ENCODE measurements around the gene AKAP13. TPM values are rescaled to one million over a fixed set of nuclear protein-coding genes. Genes with fewer than 3 reads are reported as not detected.
A peak's percentile ranks its signal among the peaks of the same experiment; 100 is the strongest.

Gene AKAP13
- total RNA-seq, 3 donors from 2014 or later: 198 to 331 (median 259) TPM

DNA sequence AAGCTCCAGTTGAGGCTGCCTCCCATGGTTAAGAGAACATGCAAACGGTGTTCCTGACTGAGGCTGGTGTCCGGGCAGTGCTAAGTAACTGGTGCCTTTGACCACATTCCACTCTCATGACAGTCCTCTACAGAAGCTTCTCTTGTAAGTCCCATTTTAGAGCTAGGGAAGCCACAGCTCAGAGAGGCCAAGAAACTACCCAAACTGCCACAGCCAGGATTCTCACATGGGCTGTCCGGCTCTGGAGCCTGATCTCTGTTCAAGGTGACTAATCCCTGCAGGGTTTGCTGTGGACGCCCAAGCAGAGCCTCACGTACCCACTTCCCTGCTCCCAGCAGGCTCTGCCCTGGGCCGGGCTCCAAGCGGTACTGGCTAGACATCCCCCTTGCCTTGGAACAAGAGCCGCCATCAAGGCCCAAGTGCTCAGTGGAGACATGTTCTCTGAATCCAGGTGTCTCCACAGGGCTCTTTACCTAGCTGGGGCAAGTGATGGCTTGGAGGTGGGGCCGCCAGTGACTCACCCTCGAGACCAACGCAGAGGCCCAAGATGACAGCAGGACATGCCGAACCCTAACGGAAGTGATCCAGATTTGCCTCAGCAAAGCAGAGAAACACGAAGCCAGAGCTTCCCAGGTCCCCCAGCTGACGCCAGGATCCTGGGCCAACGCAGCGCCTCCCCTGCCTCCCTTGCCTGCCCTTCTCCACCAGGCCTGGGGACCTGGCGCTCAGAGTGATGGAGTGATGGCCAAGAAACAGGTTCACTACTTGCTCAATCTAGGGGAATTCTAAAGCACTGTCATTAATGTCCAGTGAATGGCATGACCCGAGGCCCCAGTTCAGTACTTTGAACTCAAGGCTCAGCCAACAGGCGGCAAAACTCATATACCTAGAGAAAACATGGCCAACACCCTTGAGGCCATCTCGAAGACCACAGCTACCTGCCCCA lies 390.0 kb downstream of the AKAP13 start:
- Histone ChIP-seq H3K27me3 (no peaks in the 10 kb centered on the region), H3K9me3 (no peaks in the 10 kb centered on the region), H3K36me3 (no peaks in the 10 kb centered on the region), H3K27ac (peak overlapping the region; percentile 84 to 98), H3K4me1 (peaks cover 11 to 16% of the 10 kb centered on the region in 2 donors), H3K4me3 (no peak overlapping the region)
- TF ChIP-seq, protein P1, sequence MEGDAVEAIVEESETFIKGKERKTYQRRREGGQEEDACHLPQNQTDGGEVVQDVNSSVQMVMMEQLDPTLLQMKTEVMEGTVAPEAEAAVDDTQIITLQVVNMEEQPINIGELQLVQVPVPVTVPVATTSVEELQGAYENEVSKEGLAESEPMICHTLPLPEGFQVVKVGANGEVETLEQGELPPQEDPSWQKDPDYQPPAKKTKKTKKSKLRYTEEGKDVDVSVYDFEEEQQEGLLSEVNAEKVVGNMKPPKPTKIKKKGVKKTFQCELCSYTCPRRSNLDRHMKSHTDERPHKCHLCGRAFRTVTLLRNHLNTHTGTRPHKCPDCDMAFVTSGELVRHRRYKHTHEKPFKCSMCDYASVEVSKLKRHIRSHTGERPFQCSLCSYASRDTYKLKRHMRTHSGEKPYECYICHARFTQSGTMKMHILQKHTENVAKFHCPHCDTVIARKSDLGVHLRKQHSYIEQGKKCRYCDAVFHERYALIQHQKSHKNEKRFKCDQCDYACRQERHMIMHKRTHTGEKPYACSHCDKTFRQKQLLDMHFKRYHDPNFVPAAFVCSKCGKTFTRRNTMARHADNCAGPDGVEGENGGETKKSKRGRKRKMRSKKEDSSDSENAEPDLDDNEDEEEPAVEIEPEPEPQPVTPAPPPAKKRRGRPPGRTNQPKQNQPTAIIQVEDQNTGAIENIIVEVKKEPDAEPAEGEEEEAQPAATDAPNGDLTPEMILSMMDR (IDR thresholded peaks at IDR 0.05): no peak
- TF ChIP-seq POLR2A (IDR thresholded peaks at IDR 0.05): no peak
- DNase-seq (ENCODE audit: low spot score in 2 of 2): no peak
- intact Hi-C loops (cut with DNase I; ENCODE audit: low total_unique reads): no loop called here

DNA sequence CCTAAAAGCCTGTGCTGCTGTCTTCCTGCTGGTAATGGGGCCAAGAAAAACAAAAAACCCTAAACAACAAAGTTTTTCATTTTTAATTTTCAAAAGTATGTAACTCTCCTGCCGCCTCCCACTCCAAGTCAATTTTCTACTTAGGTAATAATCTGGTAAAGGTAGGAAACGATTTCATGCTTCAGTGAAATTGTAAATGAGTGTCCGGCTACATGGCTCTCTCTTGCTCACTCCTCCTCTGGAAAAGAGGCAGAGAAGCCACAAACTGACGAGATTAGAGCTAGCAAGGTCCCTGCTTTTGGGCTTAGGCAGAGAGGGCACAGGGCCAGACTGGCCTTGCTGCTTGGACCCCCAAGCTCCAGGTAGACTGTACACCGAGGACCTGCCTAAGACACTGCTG lies 390.9 kb downstream of the AKAP13 start:
- H3K36me3 ChIP-seq: no peaks in the 10 kb centered on the region
- peak overlapping the region in 1 of 3 donors; percentile 29 for H3K4me3 ChIP-seq
- peak overlapping the region; percentile 84 to 98 for H3K27ac ChIP-seq
- DNase-seq (ENCODE audit: low spot score in 2 of 2): no peak
- intact Hi-C loops (cut with DNase I; ENCODE audit: low total_unique reads): no loop called here
- H3K27me3 ChIP-seq: no peaks in the 10 kb centered on the region
- no peaks in the 10 kb centered on the region for H3K9me3 ChIP-seq
- no peak for TF ChIP-seq POLR2AphosphoS5 (IDR thresholded peaks at IDR 0.05)
- no peak for TF ChIP-seq POLR2A (IDR thresholded peaks at IDR 0.05)
- TF ChIP-seq, protein P1 (IDR thresholded peaks at IDR 0.05): no peak
- peaks cover 11 to 16% of the 10 kb centered on the region in 2 donors for H3K4me1 ChIP-seq

DNA sequence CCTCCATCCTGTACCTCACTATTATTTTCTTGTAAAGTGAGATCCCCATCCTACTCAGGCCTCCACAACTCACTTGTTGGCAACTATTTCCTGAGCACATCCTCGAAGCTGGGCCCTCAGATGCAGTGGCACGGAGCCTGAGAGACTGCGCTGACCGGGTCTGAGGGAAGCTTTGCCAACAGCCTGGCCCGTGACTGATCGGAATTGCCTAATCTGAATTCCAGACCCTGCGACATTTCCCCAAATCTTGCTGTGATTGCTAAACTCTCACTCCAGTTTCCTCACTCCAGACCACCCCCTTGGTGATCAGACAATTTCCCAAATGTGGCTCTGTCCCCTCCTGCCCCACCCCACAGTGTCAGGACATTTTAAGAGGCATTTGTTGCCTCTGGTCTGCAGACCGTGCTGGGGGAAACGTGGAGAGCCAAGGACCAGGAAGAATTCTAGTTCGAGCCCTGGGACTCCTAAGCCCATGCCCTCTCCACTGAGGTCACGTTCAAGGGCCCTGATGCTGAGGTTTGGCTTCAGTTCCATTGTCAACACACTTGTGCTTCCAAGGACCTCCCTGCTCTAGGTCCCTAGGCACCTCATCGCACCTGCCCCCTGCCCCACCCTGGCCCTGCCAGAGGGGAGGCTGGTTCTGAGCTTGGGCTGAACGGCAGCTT lies 391.5 kb downstream of the AKAP13 start:
- peak; percentile 59 to 63 for DNase-seq (ENCODE audit: low spot score in 2 of 2)
- intact Hi-C loops (cut with DNase I; ENCODE audit: low total_unique reads): no loop called here

GRCh38 chr15:85772668-85773067 lies 392.3 kb downstream of the AKAP13 start:
- Histone ChIP-seq H3K4me1 (peaks cover 11 to 16% of the 10 kb centered on the region in 2 donors), H3K27me3 (no peaks in the 10 kb centered on the region), H3K4me3 (peak overlapping the region in 1 of 3 donors; percentile 29), H3K9me3 (no peaks in the 10 kb centered on the region), H3K27ac (peak overlapping the region; percentile 84 to 98), H3K36me3 (no peaks in the 10 kb centered on the region)
- DNase-seq (ENCODE audit: low spot score in 2 of 2): peak in 1 of 2 donors; percentile 69
- intact Hi-C loops (cut with DNase I; ENCODE audit: low total_unique reads): no loop called here
- TF ChIP-seq, protein P1 (IDR thresholded peaks at IDR 0.05): no peak
- TF ChIP-seq POLR2A (IDR thresholded peaks at IDR 0.05): no peak
- peak in 1 of 3 donors; percentile 12 for TF ChIP-seq POLR2AphosphoS5 (IDR thresholded peaks at IDR 0.05)

More for the DNA sequence above, 391.5 kb downstream of the AKAP13 start:
- peak overlapping the region in 1 of 3 donors; percentile 29 for H3K4me3 ChIP-seq
- no peaks in the 10 kb centered on the region for H3K9me3 ChIP-seq
- H3K27me3 ChIP-seq: no peaks in the 10 kb centered on the region
- peak overlapping the region; percentile 84 to 98 for H3K27ac ChIP-seq
- peak; percentile 51 to 98 (median 82) for TF ChIP-seq POLR2AphosphoS5 (IDR thresholded peaks at IDR 0.05)
- no peak for TF ChIP-seq POLR2A (IDR thresholded peaks at IDR 0.05)
- peaks cover 11 to 16% of the 10 kb centered on the region in 2 donors for H3K4me1 ChIP-seq
- no peaks in the 10 kb centered on the region for H3K36me3 ChIP-seq

GRCh38 chr15:85773249-85773648 lies 392.8 kb downstream of the AKAP13 start:
- Histone ChIP-seq H3K27ac (peak overlapping the region; percentile 84 to 98), H3K36me3 (no peaks in the 10 kb centered on the region), H3K4me3 (no peak overlapping the region), H3K4me1 (peaks cover 11 to 16% of the 10 kb centered on the region in 2 donors), H3K9me3 (no peaks in the 10 kb centered on the region), H3K27me3 (no peaks in the 10 kb centered on the region)
- TF ChIP-seq, protein P1 (IDR thresholded peaks at IDR 0.05): no peak
- TF ChIP-seq POLR2A (IDR thresholded peaks at IDR 0.05) (no peak), POLR2AphosphoS5 (IDR thresholded peaks at IDR 0.05) (no peak)
- intact Hi-C loops (cut with DNase I; ENCODE audit: low total_unique reads): no loop called here
- DNase-seq (ENCODE audit: low spot score in 2 of 2): no peak

All from breast epithelium (tissue), 4 donors.